PC-9 (cell line): Measurements from ENCODE around the gene FBXW12. TPM values are rescaled to one million over a fixed set of nuclear protein-coding genes. Genes with fewer than 3 reads are reported as not detected.

ENCODE experiments used
- BruUV-seq: library from RNA; stranded (reverse); fragments of 400-500 nt; replicated peaks from 2 replicates; lab custom pipeline; 2021; lab: Mats Ljungman, UMichigan
- CTCF ChIA-PET: fragments of 300-600 bp; sonication (Branson Sonifier 250); formaldehyde crosslinking; loops from one replicate; lab custom pipeline; 2022; ENCODE audit warnings: antibody characterized with exemption; lab: Charles Lee
- POLR2A ChIA-PET: fragments of 300-600 bp; sonication (Branson Sonifier 250); formaldehyde crosslinking; loops from one replicate; lab custom pipeline; 2022; ENCODE audit warnings: antibody characterized with exemption; ENCODE audit not compliant: unreplicated experiment; lab: Charles Lee
- DNase-seq, 2 experiments: peaks; one replicate each; pipeline versions ENCODE4 v3.0.0 to v3.0.0-alpha.2; 2015 to 2022; ENCODE audit warnings: mixed read lengths in 1 of 2
- H2AFZ ChIP-seq: fragments of 200-600 bp; sonication (generic); 2 replicates; pipeline ENCODE4 v1.8.1; 2017; ENCODE audit warnings: antibody characterized with exemption
- H3F3A ChIP-seq: fragments of 200-600 bp; sonication (generic); 2 replicates; pipeline ENCODE4 v1.8.1; 2017; ENCODE audit warnings: antibody characterized with exemption, mild to moderate bottlenecking, low read depth; ENCODE audit not compliant: insufficient read depth
- H3K27ac ChIP-seq: fragments of 200-600 bp; sonication (generic); 2 replicates; pipeline ENCODE4 v1.6.1; 2016; ENCODE audit warnings: mixed run types
- H3K27me3 ChIP-seq: fragments of 200-600 bp; sonication (generic); 2 replicates; pipeline ENCODE4 v1.6.1; 2016; ENCODE audit warnings: low read depth, mixed run types; ENCODE audit not compliant: insufficient read depth
- H3K36me3 ChIP-seq: fragments of 200-600 bp; sonication (generic); 2 replicates; pipeline ENCODE4 v1.6.1; 2016; ENCODE audit warnings: low read depth, mixed run types
- H3K4me1 ChIP-seq: fragments of 200-600 bp; sonication (generic); replicated peaks from 2 replicates; pipeline ENCODE4 v1.6.1; 2016; ENCODE audit warnings: mixed run types; ENCODE audit not compliant: insufficient read depth
- H3K4me2 ChIP-seq: fragments of 200-600 bp; sonication (generic); 2 replicates; pipeline ENCODE4 v1.6.1; 2017; ENCODE audit warnings: mixed run types
- H3K4me3 ChIP-seq: fragments of 200-600 bp; sonication (generic); 2 replicates; pipeline ENCODE4 v1.6.1; 2016; ENCODE audit warnings: mixed run types
- H3K79me2 ChIP-seq: fragments of 200-600 bp; sonication (generic); 2 replicates; pipeline ENCODE4 v1.6.1; 2017; ENCODE audit warnings: low read depth, mixed run types
- H3K9me2 ChIP-seq: fragments of 200-600 bp; sonication (generic); 2 replicates; pipeline ENCODE4 v1.8.1; 2017; ENCODE audit warnings: mild to moderate bottlenecking; ENCODE audit not compliant: insufficient read depth
- H3K9me3 ChIP-seq: fragments of 200-600 bp; sonication (generic); 2 replicates; pipeline ENCODE4 v1.8.1; 2016; ENCODE audit warnings: low read depth; ENCODE audit not compliant: insufficient read depth
- H4K20me1 ChIP-seq: fragments of 200-600 bp; sonication (generic); 2 replicates; pipeline ENCODE4 v1.8.1; 2017; ENCODE audit not compliant: insufficient read depth
- EZH2 ChIP-seq: fragments of 200-600 bp; sonication (generic); IDR thresholded peaks from 2 replicates; pipeline ENCODE4 v1.8.0; 2017; ENCODE audit warnings: antibody characterized with exemption, low read depth
- intact Hi-C: fragments of 100-400 bp; cut with micrococcal nuclease; formaldehyde crosslinking; loops from one replicate; pipeline ENCODE4 v1.10.0; 2022; ENCODE audit not compliant: unreplicated experiment
- total RNA-seq: library from RNA; stranded (reverse); gene quantifications from 2 replicates; pipeline ENCODE4 v1.2.3, GENCODE V29; 2021
- TF ChIP-seq, protein P1 (sequence below): fragments of 200-600 bp; sonication (generic); conservative IDR thresholded peaks from 2 replicates; pipeline ENCODE4 v1.6.1; 2017; ENCODE audit warnings: mixed run types, antibody characterized with exemption, mild to moderate bottlenecking, moderate library complexity

The FBXW12 gene
- total RNA-seq, 1 experiment from 2014 or later = not detected

GRCh38 chr3:48413611-48414010 lies 41.6 kb downstream of the FBXW12 start:
- Histone ChIP-seq H3K9me2 (no peaks in the 10 kb centered on the region), H3F3A (no peaks in the 10 kb centered on the region), H4K20me1 (no peaks in the 10 kb centered on the region), H3K4me2 (no peak overlapping the region), H3K4me1 (no peaks in the 10 kb centered on the region), H3K9me3 (no peaks in the 10 kb centered on the region), H3K36me3 (no peaks in the 10 kb centered on the region), H3K27ac (no peak overlapping the region), H3K4me3 (no peak overlapping the region), H2AFZ (no peak overlapping the region), H3K27me3 (no peaks in the 10 kb centered on the region), H3K79me2 (no peaks in the 10 kb centered on the region)
- no TSS peak for BruUV-seq
- TF ChIP-seq EZH2 = no peak
- TF ChIP-seq, protein P1, sequence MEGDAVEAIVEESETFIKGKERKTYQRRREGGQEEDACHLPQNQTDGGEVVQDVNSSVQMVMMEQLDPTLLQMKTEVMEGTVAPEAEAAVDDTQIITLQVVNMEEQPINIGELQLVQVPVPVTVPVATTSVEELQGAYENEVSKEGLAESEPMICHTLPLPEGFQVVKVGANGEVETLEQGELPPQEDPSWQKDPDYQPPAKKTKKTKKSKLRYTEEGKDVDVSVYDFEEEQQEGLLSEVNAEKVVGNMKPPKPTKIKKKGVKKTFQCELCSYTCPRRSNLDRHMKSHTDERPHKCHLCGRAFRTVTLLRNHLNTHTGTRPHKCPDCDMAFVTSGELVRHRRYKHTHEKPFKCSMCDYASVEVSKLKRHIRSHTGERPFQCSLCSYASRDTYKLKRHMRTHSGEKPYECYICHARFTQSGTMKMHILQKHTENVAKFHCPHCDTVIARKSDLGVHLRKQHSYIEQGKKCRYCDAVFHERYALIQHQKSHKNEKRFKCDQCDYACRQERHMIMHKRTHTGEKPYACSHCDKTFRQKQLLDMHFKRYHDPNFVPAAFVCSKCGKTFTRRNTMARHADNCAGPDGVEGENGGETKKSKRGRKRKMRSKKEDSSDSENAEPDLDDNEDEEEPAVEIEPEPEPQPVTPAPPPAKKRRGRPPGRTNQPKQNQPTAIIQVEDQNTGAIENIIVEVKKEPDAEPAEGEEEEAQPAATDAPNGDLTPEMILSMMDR = no peak
- intact Hi-C loops = no loop called here
- ChIA-PET POLR2A (no interaction called here), CTCF (no interaction called here)
- no peak for DNase-seq

DNA sequence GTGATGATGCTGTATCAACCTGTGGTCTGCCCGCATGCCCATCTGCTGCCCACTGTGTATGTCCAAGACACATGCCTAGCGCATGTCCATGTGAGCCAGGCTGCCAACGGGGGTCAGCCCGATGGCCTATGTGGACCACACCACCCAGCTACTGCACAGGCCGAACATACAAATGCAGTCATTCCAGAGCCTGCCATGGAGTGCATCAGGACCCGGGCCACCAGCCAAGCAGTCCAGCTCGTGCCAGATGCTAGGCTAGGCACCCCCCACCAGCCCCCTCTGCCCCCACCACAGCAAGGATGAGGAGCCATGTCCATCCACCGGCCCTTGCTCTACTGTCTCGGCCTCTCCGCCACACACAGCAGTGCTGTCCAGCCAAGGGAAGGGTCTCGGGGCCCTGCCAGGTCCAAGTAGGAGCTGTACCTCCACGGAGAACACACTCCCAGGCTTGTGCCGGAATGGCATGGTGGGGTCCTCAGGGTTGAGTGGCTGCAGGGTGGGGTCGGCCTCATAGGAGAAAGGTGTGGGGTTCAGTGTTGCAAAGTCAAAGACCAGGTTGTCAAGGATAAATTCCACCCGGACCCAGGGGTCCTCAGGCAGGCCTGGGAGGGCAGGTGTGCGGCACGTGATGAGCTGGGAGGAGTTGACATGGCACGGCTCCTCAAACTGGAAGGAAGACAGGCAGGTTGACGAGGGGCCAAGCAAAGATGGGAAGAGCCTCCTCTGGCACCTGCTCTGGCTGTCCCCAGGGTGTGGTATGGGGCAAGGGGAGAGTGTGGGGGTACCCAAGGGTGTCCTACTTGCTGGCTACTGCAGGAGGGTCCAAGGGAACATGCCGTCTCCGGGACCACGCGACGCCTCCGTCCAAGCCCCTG lies 42.6 kb downstream of the FBXW12 start:
- Histone ChIP-seq H3F3A (no peaks in the 10 kb centered on the region), H3K9me2 (no peaks in the 10 kb centered on the region), H3K79me2 (no peaks in the 10 kb centered on the region), H3K4me1 (no peaks in the 10 kb centered on the region), H3K36me3 (no peaks in the 10 kb centered on the region), H3K4me3 (no peak overlapping the region), H3K27me3 (no peaks in the 10 kb centered on the region), H3K27ac (no peak overlapping the region), H3K4me2 (no peak overlapping the region), H3K9me3 (no peaks in the 10 kb centered on the region), H4K20me1 (no peaks in the 10 kb centered on the region), H2AFZ (no peak overlapping the region)
- ChIA-PET POLR2A (no interaction called here), CTCF (no interaction called here)
- intact Hi-C loops = no loop called here
- DNase-seq = no peak
- BruUV-seq = no TSS peak
- no peak for TF ChIP-seq EZH2
- TF ChIP-seq, protein P1 = no peak

DNA sequence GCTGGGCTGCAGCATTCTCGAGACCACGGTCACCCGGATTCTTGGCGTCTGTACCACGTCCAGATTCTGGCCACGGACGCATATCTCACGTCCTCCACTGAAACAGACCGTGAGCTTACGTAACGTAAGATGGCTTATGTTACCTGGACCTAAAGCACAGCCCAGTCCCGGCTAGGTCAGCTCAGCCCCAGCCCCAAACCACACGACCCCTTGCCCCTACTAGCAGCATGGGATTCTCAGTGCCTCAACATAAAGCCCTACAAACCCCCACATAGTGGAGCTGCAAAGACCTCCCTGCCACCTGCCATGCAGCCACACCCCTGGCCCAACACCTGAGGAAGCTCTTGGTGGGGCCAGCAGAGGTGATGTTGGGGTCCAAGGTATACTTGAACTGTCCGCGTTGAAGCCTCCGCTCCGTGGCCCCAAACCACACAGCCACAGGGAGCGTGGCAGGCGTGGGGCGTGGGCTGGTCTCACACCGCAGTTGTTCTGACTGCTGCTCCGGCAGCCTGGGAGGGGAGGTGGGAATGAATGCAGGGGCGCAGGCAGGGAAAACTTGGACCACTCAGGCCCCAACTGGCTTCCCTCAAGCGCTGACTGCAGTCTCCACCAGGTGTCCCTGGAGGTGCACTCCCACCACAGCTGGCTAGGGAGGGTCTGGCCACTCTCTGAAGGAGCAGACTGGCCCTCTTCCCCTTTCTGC lies 43.4 kb downstream of the FBXW12 start:
- Histone ChIP-seq H3K79me2 (no peaks in the 10 kb centered on the region), H3F3A (no peaks in the 10 kb centered on the region), H3K4me3 (no peak overlapping the region), H2AFZ (no peak overlapping the region), H3K4me2 (no peak overlapping the region), H3K27ac (no peak overlapping the region), H4K20me1 (no peaks in the 10 kb centered on the region), H3K4me1 (no peaks in the 10 kb centered on the region), H3K27me3 (no peaks in the 10 kb centered on the region), H3K36me3 (no peaks in the 10 kb centered on the region), H3K9me3 (no peaks in the 10 kb centered on the region), H3K9me2 (no peaks in the 10 kb centered on the region)
- intact Hi-C loops = no loop called here
- ChIA-PET CTCF (interaction anchor here (0.6 kb wide), 1 partner anchor 210 kb away, joined by 3 read pairs; no protein-coding TSS in a partner anchor), POLR2A (no interaction called here)
- TF ChIP-seq, protein P1 = no peak
- TF ChIP-seq EZH2 = no peak
- DNase-seq = no peak
- no TSS peak for BruUV-seq
